H9 (cell line): ENCODE measurements around the gene CLPX. TPM values are rescaled to one million over a fixed set of nuclear protein-coding genes. Genes with fewer than 3 reads are reported as not detected.

Experiments used
- DNase-seq: peaks from one replicate; pipeline ENCODE4 v3.0.0-alpha.2; 2017
- H2AFZ ChIP-seq: one replicate; pipeline ENCODE4 v1.6.1; 2013; ENCODE audit warnings: mild to moderate bottlenecking, low read length, control low read depth, moderate library complexity
- H2AK5ac ChIP-seq: 2 replicates; pipeline ENCODE4 v1.6.1; 2013; ENCODE audit warnings: low read length, control low read depth, mixed read lengths; ENCODE audit not compliant: insufficient read length
- H2BK120ac ChIP-seq: one replicate; pipeline ENCODE4 v1.6.1; 2013; ENCODE audit warnings: low read depth, mild to moderate bottlenecking, low read length, control low read depth, inconsistent platforms; ENCODE audit not compliant: poor library complexity, severe bottlenecking
- H2BK12ac ChIP-seq: 2 replicates; pipeline ENCODE4 v1.6.1; 2013; ENCODE audit warnings: low read length, control low read depth, mixed read lengths, low read depth; ENCODE audit not compliant: insufficient read length
- H2BK15ac ChIP-seq: 2 replicates; pipeline ENCODE4 v1.6.1; 2013; ENCODE audit warnings: low read depth, low read length, control low read depth
- H2BK20ac ChIP-seq: one replicate; pipeline ENCODE4 v1.6.1; 2013; ENCODE audit warnings: low read depth, mild to moderate bottlenecking, low read length, control low read depth, inconsistent platforms; ENCODE audit not compliant: poor library complexity, severe bottlenecking
- H2BK5ac ChIP-seq: 2 replicates; pipeline ENCODE4 v1.6.1; 2013; ENCODE audit warnings: low read length, control low read depth, mixed read lengths; ENCODE audit not compliant: insufficient read length
- H3K14ac ChIP-seq: 2 replicates; pipeline ENCODE4 v1.6.1; 2013; ENCODE audit warnings: low read length, control low read depth; ENCODE audit not compliant: insufficient read depth
- H3K18ac ChIP-seq: 2 replicates; pipeline ENCODE4 v1.6.1; 2013; ENCODE audit warnings: low read depth, mild to moderate bottlenecking, mixed read lengths, low read length, control low read depth; ENCODE audit not compliant: insufficient read length
- H3K23ac ChIP-seq: 2 replicates; pipeline ENCODE4 v1.6.1; 2013; ENCODE audit warnings: low read length, control low read depth, mixed read lengths, low read depth; ENCODE audit not compliant: insufficient read length
- H3K23me2 ChIP-seq: 2 replicates; pipeline ENCODE4 v1.6.1; 2013; ENCODE audit warnings: low read depth, mild to moderate bottlenecking, mixed read lengths, low read length, control low read depth; ENCODE audit not compliant: insufficient read length, poor library complexity, severe bottlenecking
- H3K27ac ChIP-seq: 2 replicates; pipeline ENCODE4 v1.5.1; 2013; ENCODE audit warnings: low read length, control low read depth, mixed read lengths, low read depth; ENCODE audit not compliant: insufficient read length
- H3K27me3 ChIP-seq: 2 replicates; pipeline ENCODE4 v1.6.1; 2013; ENCODE audit warnings: low read length, control low read depth, inconsistent platforms; ENCODE audit not compliant: insufficient read depth
- H3K4ac ChIP-seq: 2 replicates; pipeline ENCODE4 v1.6.1; 2013; ENCODE audit warnings: low read depth, mild to moderate bottlenecking, control low read depth, inconsistent platforms, low read length, moderate library complexity
- H3K4me1 ChIP-seq: 2 replicates; pipeline ENCODE4 v1.6.1; 2013; ENCODE audit warnings: low read length, control low read depth, inconsistent platforms; ENCODE audit not compliant: insufficient read depth
- H3K4me2 ChIP-seq: 2 replicates; pipeline ENCODE4 v1.6.1; 2013; ENCODE audit warnings: low read length, control low read depth, mixed read lengths; ENCODE audit not compliant: insufficient read length, insufficient read depth
- H3K56ac ChIP-seq: 2 replicates; pipeline ENCODE4 v1.6.1; 2013; ENCODE audit warnings: low read depth, mild to moderate bottlenecking, mixed read lengths, low read length, control low read depth; ENCODE audit not compliant: insufficient read length
- H3K79me1 ChIP-seq: 2 replicates; pipeline ENCODE4 v1.6.1; 2013; ENCODE audit warnings: low read depth, mild to moderate bottlenecking, moderate library complexity, low read length, control low read depth, inconsistent platforms; ENCODE audit not compliant: insufficient read depth, poor library complexity, severe bottlenecking
- H3K79me2 ChIP-seq: 2 replicates; pipeline ENCODE4 v1.6.1; 2013; ENCODE audit warnings: low read length, control low read depth, inconsistent platforms; ENCODE audit not compliant: insufficient read depth
- H3K9ac ChIP-seq: 2 replicates; pipeline ENCODE4 v1.6.1; 2013; ENCODE audit warnings: low read length, control low read depth, mixed read lengths; ENCODE audit not compliant: insufficient read length; ENCODE audit errors: extremely low read depth
- H3K9me3 ChIP-seq: one replicate; pipeline ENCODE4 v1.6.1; 2013; ENCODE audit warnings: low read depth, low read length, inconsistent platforms; ENCODE audit not compliant: control insufficient read depth
- H3T11ph ChIP-seq: one replicate; pipeline ENCODE4 v1.6.1; 2013; ENCODE audit warnings: mild to moderate bottlenecking, low read length, control low read depth, inconsistent platforms
- H4K20me1 ChIP-seq: one replicate; pipeline ENCODE4 v1.6.1; 2013; ENCODE audit not compliant: control insufficient read depth, insufficient read length, insufficient read depth
- H4K5ac ChIP-seq: 2 replicates; pipeline ENCODE4 v1.6.1; 2013; ENCODE audit warnings: low read depth, mild to moderate bottlenecking, mixed read lengths, low read length, control low read depth; ENCODE audit not compliant: insufficient read length
- H4K8ac ChIP-seq: replicated peaks from 2 replicates; pipeline ENCODE4 v1.6.1; 2013; ENCODE audit warnings: low read length, control low read depth, mixed read lengths, low read depth; ENCODE audit not compliant: insufficient read length
- H4K91ac ChIP-seq: 2 replicates; pipeline ENCODE4 v1.6.1; 2013; ENCODE audit warnings: low read depth, mild to moderate bottlenecking, moderate library complexity, mixed read lengths, low read length, control low read depth; ENCODE audit not compliant: insufficient read length
- H3K27ac Mint-ChIP-seq, 3 experiments: 2 replicates in 2 of 3; 3 replicates in 1 of 3; pipeline ENCODE4 v1.8.0; 2020 to 2021; ENCODE audit warnings: mixed read lengths in 3 of 3, mild to moderate bottlenecking in 1 of 3, moderate library complexity in 1 of 3
- H3K27me3 Mint-ChIP-seq: 2 replicates; pipeline ENCODE4 v1.8.0; 2021; ENCODE audit warnings: low read depth, mild to moderate bottlenecking, moderate library complexity, mixed read lengths
- H3K36me3 Mint-ChIP-seq, 3 experiments: 2 replicates in 2 of 3; 3 replicates in 1 of 3; pipeline ENCODE4 v1.8.0; 2020 to 2021; ENCODE audit warnings: low read depth in 3 of 3, mixed read lengths in 3 of 3; ENCODE audit not compliant: insufficient read depth in 1 of 3
- H3K4me1 Mint-ChIP-seq, 2 experiments: 2 replicates each; pipeline ENCODE4 v1.8.0; 2020; ENCODE audit warnings: mixed read lengths in 2 of 2
- H3K4me3 Mint-ChIP-seq, 2 experiments: 2 replicates in 1 of 2; 3 replicates in 1 of 2; pipeline ENCODE4 v1.8.0; 2020 to 2021; ENCODE audit warnings: mild to moderate bottlenecking in 2 of 2, mixed read lengths in 2 of 2, moderate library complexity in 1 of 2
- H3K9me3 Mint-ChIP-seq, 2 experiments: 2 replicates in 1 of 2; 3 replicates in 1 of 2; pipeline ENCODE4 v1.8.0; 2020; ENCODE audit warnings: mild to moderate bottlenecking in 2 of 2, mixed read lengths in 2 of 2, moderate library complexity in 1 of 2
- total RNA-seq: library from RNA; stranded (reverse); gene quantifications from 2 replicates; pipeline ENCODE4 v1.2.1, GENCODE V29; 2021
- TF ChIP-seq, protein P1 (sequence below): fragments of 200-600 bp; sonication (generic); conservative IDR thresholded peaks from 3 replicates; pipeline ENCODE4 v1.8.0; 2021; ENCODE audit warnings: antibody characterized with exemption, mild to moderate bottlenecking

The CLPX gene
- total RNA-seq, 1 experiment from 2014 or later = 55.8 TPM

DNA sequence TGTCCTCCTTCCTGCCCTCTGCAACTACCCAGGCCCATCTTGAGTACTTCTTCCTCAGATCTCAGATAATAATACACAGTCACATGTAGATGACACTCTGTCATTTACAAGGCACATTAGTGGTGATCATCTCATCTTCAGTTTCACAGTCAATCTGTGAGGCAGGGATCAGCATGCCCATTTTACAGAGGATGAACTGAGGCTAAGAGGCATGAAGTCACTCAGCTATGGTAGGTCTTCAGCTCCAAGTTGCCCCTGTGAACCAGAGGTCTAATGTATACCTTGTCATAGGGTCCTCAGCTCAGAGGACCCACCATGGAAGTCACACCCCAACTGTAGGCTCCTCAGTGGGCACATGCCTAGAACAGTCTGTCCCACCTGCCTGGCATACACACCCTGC is 30.4 kb upstream of the CLPX start:
- TF ChIP-seq, protein P1, sequence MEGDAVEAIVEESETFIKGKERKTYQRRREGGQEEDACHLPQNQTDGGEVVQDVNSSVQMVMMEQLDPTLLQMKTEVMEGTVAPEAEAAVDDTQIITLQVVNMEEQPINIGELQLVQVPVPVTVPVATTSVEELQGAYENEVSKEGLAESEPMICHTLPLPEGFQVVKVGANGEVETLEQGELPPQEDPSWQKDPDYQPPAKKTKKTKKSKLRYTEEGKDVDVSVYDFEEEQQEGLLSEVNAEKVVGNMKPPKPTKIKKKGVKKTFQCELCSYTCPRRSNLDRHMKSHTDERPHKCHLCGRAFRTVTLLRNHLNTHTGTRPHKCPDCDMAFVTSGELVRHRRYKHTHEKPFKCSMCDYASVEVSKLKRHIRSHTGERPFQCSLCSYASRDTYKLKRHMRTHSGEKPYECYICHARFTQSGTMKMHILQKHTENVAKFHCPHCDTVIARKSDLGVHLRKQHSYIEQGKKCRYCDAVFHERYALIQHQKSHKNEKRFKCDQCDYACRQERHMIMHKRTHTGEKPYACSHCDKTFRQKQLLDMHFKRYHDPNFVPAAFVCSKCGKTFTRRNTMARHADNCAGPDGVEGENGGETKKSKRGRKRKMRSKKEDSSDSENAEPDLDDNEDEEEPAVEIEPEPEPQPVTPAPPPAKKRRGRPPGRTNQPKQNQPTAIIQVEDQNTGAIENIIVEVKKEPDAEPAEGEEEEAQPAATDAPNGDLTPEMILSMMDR = no peak

More for the DNA sequence above, 30.4 kb upstream of the CLPX start:
- no peak overlapping the region for H2BK15ac ChIP-seq
- no peak overlapping the region for H4K5ac ChIP-seq
- H3K27me3 ChIP-seq = no peaks in the 10 kb centered on the region
- no peak overlapping the region for H3K4ac ChIP-seq
- H2BK20ac ChIP-seq = no peak overlapping the region
- H3K4me1 ChIP-seq = no peaks in the 10 kb centered on the region
- no peak overlapping the region for H3K23ac ChIP-seq
- H3K9ac ChIP-seq = no peak overlapping the region
- no peak overlapping the region for H2BK12ac ChIP-seq
- Mint-ChIP-seq H3K27me3 (peaks cover 1% of the 10 kb centered on the region), H3K36me3 (no peaks in the 10 kb centered on the region; a peak in 1 of 7 replicates), H3K9me3 (no peaks in the 10 kb centered on the region), H3K4me1 (peaks cover 10 to 16% of the 10 kb centered on the region in 2 experiments), H3K4me3 (no peak overlapping the region), H3K27ac (no peak overlapping the region)
- no peak overlapping the region for H4K91ac ChIP-seq
- no peaks in the 10 kb centered on the region for H4K20me1 ChIP-seq
- H3K27ac ChIP-seq = no peak overlapping the region
- no peaks in the 10 kb centered on the region for H3K79me2 ChIP-seq
- no peak for DNase-seq
- H3T11ph ChIP-seq = no peak overlapping the region
- H3K4me2 ChIP-seq = no peak overlapping the region
- H3K9me3 ChIP-seq = no peaks in the 10 kb centered on the region
- no peak overlapping the region for H2BK5ac ChIP-seq
- no peak overlapping the region for H3K56ac ChIP-seq
- H3K23me2 ChIP-seq = no peaks in the 10 kb centered on the region
- no peak overlapping the region for H2AK5ac ChIP-seq
- no peak overlapping the region for H3K14ac ChIP-seq
- no peak overlapping the region for H3K18ac ChIP-seq
- no peaks in the 10 kb centered on the region for H3K79me1 ChIP-seq
- no peak overlapping the region for H4K8ac ChIP-seq
- H2AFZ ChIP-seq = no peak overlapping the region
- H2BK120ac ChIP-seq = no peak overlapping the region
